Hypothalamus (tissue), 51 donors: ENCODE data around the gene DCP2.

ENCODE experiments used
- DNase-seq, 51 donors: peaks; one replicate each; lab custom pipeline; 2025; lab: John Stamatoyannopoulos, UW

Gene DCP2

GRCh38 chr5:113017881-113018635 is 41.5 kb downstream of the DCP2 start:
- DNase-seq, result no peak

DNA sequence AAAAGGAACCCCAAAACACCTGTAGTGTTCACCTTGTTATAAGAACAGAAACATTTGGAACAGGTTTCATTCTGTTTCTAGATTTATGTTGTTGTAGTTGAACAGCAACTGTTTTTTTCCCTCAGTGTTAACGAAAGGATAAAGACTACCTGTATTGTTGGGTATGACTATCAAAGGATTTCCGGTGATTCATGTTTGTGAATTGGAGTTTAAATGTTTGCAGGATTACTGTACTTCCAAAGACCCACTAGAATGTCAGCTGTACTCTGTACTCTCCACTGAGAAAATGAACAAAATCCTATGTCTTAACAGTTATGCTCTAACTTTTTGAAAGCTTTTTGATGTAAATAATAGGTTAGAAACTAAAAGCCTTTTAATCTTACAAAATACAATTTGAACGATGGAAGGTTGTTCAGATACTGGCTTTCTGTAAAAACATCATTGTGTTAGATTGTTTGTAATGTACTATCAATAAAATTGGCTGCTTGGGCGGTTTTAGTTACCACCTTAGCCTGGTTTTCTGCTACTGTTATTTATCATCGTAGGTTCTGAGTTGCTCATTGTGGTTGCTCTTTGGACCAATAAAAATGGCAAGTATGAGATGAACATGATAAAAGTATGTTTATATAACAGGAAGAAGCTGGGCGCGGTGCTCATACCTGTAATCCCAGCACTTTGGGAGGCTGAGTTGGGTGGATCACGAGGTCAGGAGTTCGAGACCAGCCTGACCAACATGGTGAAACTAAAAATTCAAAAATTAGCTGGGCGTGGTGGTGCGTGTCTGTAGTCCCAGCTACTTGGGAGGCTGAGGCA is 44.1 kb downstream of the DCP2 start:
- no peak for DNase-seq

DNA sequence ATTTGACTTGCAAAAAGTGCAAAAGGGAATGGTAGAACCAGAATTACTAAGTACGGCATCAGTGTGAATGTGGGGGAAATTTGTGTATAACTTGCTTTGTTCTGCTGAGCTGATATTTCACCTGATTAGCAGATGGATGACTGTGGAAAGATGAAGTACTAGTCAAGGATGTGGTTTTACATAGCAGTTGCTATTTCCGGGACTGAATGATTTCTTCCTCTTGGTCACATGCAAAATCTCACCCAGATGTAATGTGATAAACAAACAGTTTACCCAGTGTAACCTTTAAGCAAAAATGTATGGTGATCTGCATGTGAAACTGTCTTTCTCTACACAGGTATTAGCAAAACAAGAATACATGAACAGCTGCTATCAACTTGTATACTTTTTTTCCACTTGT is 46.1 kb downstream of the DCP2 start:
- no peak for DNase-seq

- DNase-seq, result no peak
Measured at GRCh38 chr5:113024076-113024697, 47.6 kb downstream of the DCP2 start.

GRCh38 chr5:113025596-113025995 is 49.0 kb downstream of the DCP2 start:
- no peak for DNase-seq

DNA sequence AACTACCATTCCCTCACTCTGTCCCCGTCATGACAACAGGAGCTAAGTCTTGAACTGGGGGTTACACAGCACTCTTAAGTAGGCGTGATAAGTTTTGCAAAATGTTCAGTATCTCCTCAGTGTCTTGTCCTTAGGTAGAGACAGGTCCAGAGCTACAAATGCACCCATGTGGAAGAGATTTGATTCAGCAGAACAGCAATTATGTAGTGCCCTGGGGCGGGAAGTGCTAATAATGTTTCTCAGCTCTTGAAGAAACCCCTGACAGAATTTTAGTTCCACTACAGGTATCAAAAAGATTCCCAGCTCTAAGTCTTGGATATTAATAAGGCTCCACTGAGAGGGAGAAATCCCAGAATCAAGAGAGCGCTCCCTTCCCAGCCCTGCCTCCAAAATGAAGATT is 49.6 kb downstream of the DCP2 start:
- DNase-seq, result no peak

GRCh38 chr5:113027015-113027414 is 50.4 kb downstream of the DCP2 start:
- no peak for DNase-seq

DNA sequence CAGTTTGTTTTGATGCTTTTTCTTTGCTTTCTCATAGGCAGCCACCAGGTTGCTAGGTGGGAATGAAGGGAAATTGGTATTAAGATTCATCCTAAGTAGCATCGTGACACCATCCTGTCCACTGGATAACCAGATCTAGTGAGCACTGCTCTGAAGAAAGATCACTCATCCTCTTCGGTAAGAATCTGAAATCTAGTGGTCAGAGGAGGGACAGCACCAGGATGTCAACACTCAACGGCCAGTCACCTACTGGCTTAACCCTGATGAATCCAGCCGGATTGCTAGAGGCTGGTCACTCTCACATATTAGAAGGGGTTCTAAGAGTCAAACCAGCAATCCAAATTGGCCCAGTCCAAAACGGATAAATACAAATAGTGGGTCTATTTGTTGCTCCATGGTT is 50.8 kb downstream of the DCP2 start:
- DNase-seq, result no peak

DNA sequence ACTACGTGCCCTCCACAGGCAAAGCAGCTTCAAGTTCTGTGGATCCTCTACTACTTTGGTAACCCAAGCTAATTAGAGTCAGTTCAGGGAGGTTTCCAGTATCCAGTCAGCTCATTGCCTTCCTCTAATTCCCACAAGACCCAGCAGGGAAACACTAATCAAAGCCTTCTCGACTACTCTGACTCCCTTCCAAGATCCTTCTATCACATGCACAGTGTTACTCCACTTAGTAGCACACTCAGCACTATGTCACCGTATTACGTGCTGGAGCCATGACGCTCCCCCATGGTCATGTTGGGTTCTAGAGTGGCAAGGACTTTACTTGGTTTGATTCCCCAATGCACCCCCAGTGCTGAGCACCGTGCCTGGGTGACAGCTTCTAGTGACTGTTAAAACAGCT is 53.0 kb downstream of the DCP2 start:
- DNase-seq, result no peak

DNA sequence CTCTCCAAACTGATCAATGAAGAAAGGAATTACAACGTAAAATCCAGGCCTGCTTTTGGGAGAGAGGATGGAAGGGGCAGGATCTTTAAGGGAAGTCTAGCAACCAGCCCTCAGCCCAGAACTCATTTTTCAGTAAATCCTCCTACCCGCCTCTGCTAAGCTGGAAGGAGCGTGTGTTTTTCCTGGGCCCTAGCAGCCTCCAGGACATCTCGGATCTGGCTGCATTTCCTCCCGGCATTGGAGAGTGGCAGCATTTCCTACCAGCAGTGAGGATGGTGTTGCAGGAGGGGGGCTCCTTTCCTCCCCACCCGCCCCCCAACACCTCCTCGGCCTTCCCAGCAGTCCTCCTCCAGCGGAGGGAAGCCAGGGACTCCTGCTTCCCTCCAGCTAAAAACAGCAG is 54.5 kb downstream of the DCP2 start:
- DNase-seq, result no peak

DNA sequence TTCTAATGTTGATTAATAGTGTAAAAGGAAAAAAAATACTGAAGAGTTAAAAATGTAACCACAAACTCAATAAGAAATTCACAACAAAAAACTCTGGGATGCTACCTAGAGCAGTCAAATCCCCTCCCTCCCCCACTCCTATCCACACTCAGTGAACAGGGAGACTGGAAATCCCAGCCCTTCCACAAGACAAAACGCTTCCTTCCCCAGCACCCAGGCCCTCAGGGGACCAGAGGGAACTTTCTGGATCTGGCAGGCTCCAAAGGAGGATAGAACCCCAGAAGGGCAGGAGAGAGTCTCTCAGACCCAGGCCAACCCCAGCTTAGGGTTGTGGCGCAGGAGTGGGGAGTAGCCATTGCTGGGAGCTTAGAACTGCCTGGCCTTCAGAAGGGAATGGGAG is 55.0 kb downstream of the DCP2 start:
- DNase-seq, result no peak

DNA sequence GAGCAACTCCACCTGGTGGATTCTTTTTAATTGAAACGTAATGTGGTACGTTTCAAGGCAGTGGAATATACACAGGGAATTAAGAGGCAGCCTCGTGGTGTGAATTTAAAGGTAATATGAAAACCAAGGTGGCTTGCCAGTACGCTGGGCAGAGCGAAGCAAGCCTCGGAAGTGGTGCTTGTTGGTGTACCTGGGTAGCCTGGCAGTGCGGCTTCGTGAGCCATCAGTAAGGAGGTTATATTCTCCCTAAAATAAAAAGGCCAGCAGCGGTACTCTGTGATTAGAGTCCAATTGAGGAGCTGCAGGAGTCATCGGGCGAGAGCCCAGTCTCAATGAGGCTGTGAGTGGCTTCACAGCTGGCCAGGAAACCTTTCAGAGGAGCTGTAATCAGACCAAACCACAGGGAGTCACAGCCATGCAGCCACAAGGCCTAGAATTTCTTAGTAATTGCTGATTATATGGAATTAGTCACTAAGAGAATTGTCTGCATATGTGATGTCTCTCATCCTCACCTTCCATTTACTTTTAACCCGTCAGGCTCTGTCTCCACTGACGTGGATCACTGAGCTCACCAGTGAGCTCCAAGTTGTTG is 57.7 kb downstream of the DCP2 start:
- DNase-seq, result no peak

GRCh38 chr5:113035096-113035495 is 58.5 kb downstream of the DCP2 start:
- DNase-seq, result no peak

- no peak for DNase-seq
Measured at GRCh38 chr5:113036321-113036720, 59.7 kb downstream of the DCP2 start.

GRCh38 chr5:113036826-113037225 is 60.2 kb downstream of the DCP2 start:
- no peak for DNase-seq

DNA sequence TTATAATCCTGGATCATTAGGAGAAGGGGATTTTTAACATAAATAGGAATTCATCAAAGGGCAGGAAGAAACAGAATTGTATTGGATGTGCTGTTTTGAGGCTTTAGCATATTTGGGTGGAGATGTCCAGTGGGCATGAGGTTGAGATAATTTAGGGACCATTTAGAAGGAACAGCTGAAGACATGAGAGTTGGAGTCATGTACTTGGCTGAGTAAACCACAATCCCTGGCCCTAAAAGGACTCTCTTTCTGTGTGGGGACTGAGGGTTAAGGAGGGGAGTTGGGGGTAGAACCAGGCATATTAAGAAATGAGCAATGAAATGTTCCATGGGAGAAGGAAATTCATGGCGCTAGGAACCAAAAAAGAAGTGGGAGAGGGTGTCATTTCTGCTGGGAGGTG is 61.5 kb downstream of the DCP2 start:
- no peak for DNase-seq

DNA sequence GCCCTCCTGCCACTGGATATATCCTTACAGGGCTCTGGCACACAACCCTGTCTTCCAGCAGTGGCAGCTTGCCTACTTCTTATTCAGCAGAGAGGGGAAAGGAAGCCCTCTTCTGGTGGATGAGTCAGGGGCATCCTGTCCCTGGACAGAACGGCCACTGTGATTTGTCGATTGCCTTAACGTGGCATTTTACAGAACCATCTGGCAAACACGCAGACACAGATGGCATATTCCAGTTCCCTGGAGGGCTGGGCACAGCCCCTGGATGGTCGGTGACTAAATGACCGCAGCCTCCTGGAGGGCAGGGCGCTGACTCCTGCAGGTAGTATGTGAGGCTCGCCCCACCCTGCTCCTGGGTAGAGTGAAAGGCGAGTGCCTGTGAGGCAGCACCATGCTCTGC is 62.1 kb downstream of the DCP2 start:
- DNase-seq, result no peak

GRCh38 chr5:113039229-113039933 is 62.8 kb downstream of the DCP2 start:
- DNase-seq, result no peak

DNA sequence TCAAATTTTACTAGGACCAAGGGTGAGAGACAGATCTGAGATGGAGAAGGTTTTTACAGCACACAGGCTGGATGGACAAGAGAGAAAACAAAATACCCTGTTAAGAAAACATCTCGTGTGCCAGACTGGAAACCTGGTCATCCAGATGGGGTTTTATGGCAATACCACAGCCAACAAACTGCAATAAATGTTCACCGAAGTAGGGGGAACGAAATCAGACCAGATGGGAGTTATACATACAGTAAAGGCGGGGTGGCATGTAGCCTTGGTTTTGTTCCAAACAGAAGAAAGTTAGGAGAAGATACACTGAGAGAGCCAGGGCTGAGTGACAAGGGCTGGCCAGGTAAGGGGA is 63.3 kb downstream of the DCP2 start:
- no peak for DNase-seq

DNA sequence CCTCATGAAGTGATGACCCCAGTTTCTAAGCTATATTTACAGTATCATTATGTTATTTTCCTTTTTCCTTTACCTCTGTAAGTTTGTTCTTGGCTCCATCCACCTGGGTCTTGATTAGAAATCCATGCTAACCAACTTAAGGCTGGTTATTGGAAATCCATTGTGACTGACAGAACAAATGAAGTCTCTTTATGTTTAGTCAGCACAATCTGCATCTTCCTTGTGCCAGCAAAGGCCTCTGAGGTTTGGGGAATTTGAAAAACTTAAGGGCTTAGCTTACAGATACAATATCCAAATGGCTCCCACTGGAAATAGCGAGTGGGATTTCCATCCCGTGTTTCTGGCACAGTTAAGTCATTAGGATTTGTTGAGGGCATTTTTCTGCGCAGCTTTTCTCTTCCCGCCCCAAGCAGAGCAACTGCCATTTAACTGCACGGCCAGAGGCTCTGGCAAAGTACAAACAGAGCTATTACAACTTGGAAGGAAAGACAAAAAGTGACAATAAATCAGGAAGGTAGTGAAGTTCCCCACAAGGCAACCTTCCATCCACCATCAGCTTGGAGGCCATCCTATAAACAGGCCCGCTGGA is 64.2 kb downstream of the DCP2 start:
- no peak for DNase-seq
